NT2/D1 (cell line): ENCODE measurements around the gene RAB11FIP3.
A peak's percentile ranks its signal among the peaks of the same experiment; 100 is the strongest.
"Not testable (repeated sequence)": the region's sequence is repeated elsewhere in the genome, so short reads cannot be mapped to it uniquely, and the experiment has no call there.

Source experiments
- DNase-seq: peaks from one replicate; pipeline ENCODE4 v3.0.0-alpha.2; 2011; ENCODE audit warnings: low read depth, low spot score
- H3K27me3 ChIP-seq: 2 replicates; pipeline ENCODE4 v1.6.0; 2011; ENCODE audit warnings: mild to moderate bottlenecking; ENCODE audit not compliant: insufficient read length, insufficient read depth
- H3K36me3 ChIP-seq: 2 replicates; pipeline ENCODE4 v1.6.1; 2011; ENCODE audit warnings: mild to moderate bottlenecking, low read length, mixed read lengths; ENCODE audit not compliant: insufficient read depth, insufficient read length
- H3K4me1 ChIP-seq: 2 replicates; pipeline ENCODE4 v1.5.1; 2011; ENCODE audit not compliant: insufficient read depth, insufficient read length
- H3K4me3 ChIP-seq: 2 replicates; pipeline ENCODE4 v1.5.1; 2011; ENCODE audit warnings: low read depth; ENCODE audit not compliant: insufficient read length
- H3K9ac ChIP-seq: 2 replicates; pipeline ENCODE4 v1.6.0; 2011; ENCODE audit warnings: low read depth; ENCODE audit not compliant: insufficient read length
- H3K9me3 ChIP-seq: 2 replicates; pipeline ENCODE4 v1.5.1; 2011; ENCODE audit warnings: mild to moderate bottlenecking, low read length; ENCODE audit not compliant: insufficient read depth
- SUZ12 ChIP-seq: IDR thresholded peaks from 2 replicates; pipeline ENCODE4 v1.6.1; 2011; ENCODE audit not compliant: insufficient read length, insufficient read depth; ENCODE audit errors: extremely low read depth
- YY1 ChIP-seq: IDR thresholded peaks from 2 replicates; pipeline ENCODE4 v1.6.1; 2011; ENCODE audit not compliant: insufficient read length, insufficient read depth
- ZNF274 ChIP-seq: IDR thresholded peaks from 2 replicates; pipeline ENCODE4 v1.6.1; 2011; ENCODE audit warnings: mild to moderate bottlenecking, low read depth, low read length

The RAB11FIP3 gene

GRCh38 chr16:425082-425718 is at the start of gene RAB11FIP3:
Gene RAB11FIP3 (plus strand): TSS chr16:425649. CDS start chr16:426007, 358 bp downstream.
- Histone ChIP-seq H3K9ac (peak within 1 kb of the TSS; percentile 97), H3K4me1 (peaks cover 6% of the 10 kb centered on the region), H3K36me3 (peaks cover 13% of the 10 kb centered on the region), H3K4me3 (peak within 1 kb of the TSS; percentile 79), H3K9me3 (no peaks in the 10 kb centered on the region), H3K27me3 (peaks cover 35% of the 10 kb centered on the region)
- DNase-seq: peak; percentile 79
- TF ChIP-seq YY1: no peak
- no peak for TF ChIP-seq ZNF274
- TF ChIP-seq SUZ12: no peak

- Histone ChIP-seq H3K27me3 (no peaks in the 10 kb centered on the region), H3K36me3 (peaks cover 66% of the 10 kb centered on the region), H3K4me3 (no peak overlapping the region), H3K9ac (no peak overlapping the region), H3K4me1 (peaks cover 19% of the 10 kb centered on the region), H3K9me3 (no peaks in the 10 kb centered on the region)
- no peak for DNase-seq
- TF ChIP-seq YY1 (no peak), SUZ12 (no peak), ZNF274 (no peak)
Observed at GRCh38 chr16:375927-376816, 49.3 kb upstream of the RAB11FIP3 start.

- no peak overlapping the region for H3K9ac ChIP-seq
- no peak for DNase-seq
- H3K27me3 ChIP-seq: no peaks in the 10 kb centered on the region
- no peaks in the 10 kb centered on the region for H3K9me3 ChIP-seq
- H3K36me3 ChIP-seq: peaks cover 58% of the 10 kb centered on the region
- peaks cover 15% of the 10 kb centered on the region for H3K4me1 ChIP-seq
- no peak overlapping the region for H3K4me3 ChIP-seq
- TF ChIP-seq SUZ12: no peak
- TF ChIP-seq YY1: no peak
- no peak for TF ChIP-seq ZNF274
Observed at GRCh38 chr16:376817-377418, 48.5 kb upstream of the RAB11FIP3 start.

GRCh38 chr16:377419-377951 is 48.0 kb upstream of the RAB11FIP3 start:
- H3K9ac ChIP-seq: no peak overlapping the region
- peaks cover 53% of the 10 kb centered on the region for H3K36me3 ChIP-seq
- no peaks in the 10 kb centered on the region for H3K27me3 ChIP-seq
- no peak for DNase-seq
- no peaks in the 10 kb centered on the region for H3K9me3 ChIP-seq
- no peak overlapping the region for H3K4me3 ChIP-seq
- no peak for TF ChIP-seq ZNF274
- no peak for TF ChIP-seq SUZ12
- TF ChIP-seq YY1: no peak
- H3K4me1 ChIP-seq: peaks cover 17% of the 10 kb centered on the region

- H3K9ac ChIP-seq, H3K4me3 ChIP-seq, H3K27me3 ChIP-seq, H3K9me3 ChIP-seq, DNase-seq: not testable (repeated sequence)
- Histone ChIP-seq H3K36me3 (peaks cover 45% of the 10 kb centered on the region), H3K4me1 (peaks cover 19% of the 10 kb centered on the region)
Observed at GRCh38 chr16:378113-378820, 47.2 kb upstream of the RAB11FIP3 start.

- H3K9ac ChIP-seq: no peak overlapping the region
- no peak overlapping the region for H3K4me3 ChIP-seq
Observed at GRCh38 chr16:378821-379182, 46.6 kb upstream of the RAB11FIP3 start.

More at GRCh38 chr16:378821-379182, 46.6 kb upstream of the RAB11FIP3 start:
- no peaks in the 10 kb centered on the region for H3K27me3 ChIP-seq
- no peak for DNase-seq
- H3K36me3 ChIP-seq: peaks cover 39% of the 10 kb centered on the region
- TF ChIP-seq YY1: no peak
- TF ChIP-seq SUZ12: no peak
- no peak for TF ChIP-seq ZNF274
- H3K4me1 ChIP-seq: peaks cover 20% of the 10 kb centered on the region
- H3K9me3 ChIP-seq: no peaks in the 10 kb centered on the region
